HepG2 (cell line): ENCODE data around the gene OR2S2. TPM values are rescaled to one million over a fixed set of nuclear protein-coding genes. Genes with fewer than 3 reads are reported as not detected.
A peak's percentile ranks its signal among the peaks of the same experiment; 100 is the strongest.

Experiments used
- ATAC-seq: fragments of 200-7000 bp; cut with Tn5 transposase; 3 replicates; pipeline ENCODE4 v1.9.1; 2020; ENCODE audit warnings: mild to moderate bottlenecking, moderate library complexity
- BruUV-seq: library from RNA; stranded (reverse); fragments of 400-500 nt; replicated peaks from 2 replicates; lab custom pipeline; 2021; lab: Mats Ljungman, UMichigan
- CTCF ChIA-PET: fragments of 300-600 bp; formaldehyde crosslinking; extraction: SDS; loops from one replicate; lab custom pipeline; 2021; ENCODE audit warnings: low total read pairs, inconsistent platforms, low intra/inter-chr PET ratio; lab: Yijun Ruan, JAX
- POLR2A ChIA-PET: fragments of 350-600 bp; sonication (Branson Sonifier 250); formaldehyde crosslinking; loops from one replicate; lab custom pipeline; 2020; ENCODE audit warnings: antibody characterized with exemption, inconsistent platforms; lab: Yijun Ruan, JAX
- DNase-seq: peaks from one replicate; pipeline ENCODE4 v3.0.0-alpha.2; 2015; ENCODE audit warnings: low spot score
- FAIRE-seq: peaks from 3 replicates; lab custom pipeline; 2011; peaks lifted over from hg19 to GRCh38; lab: Jason Lieb, UNC
- H2AFZ ChIP-seq: one replicate; pipeline ENCODE4 v1.6.1; 2011; ENCODE audit warnings: low read length, inconsistent platforms
- H3K27ac ChIP-seq: fragments of 300-600 bp; 3 replicates; pipeline ENCODE4 v1.8.0; 2011; ENCODE audit warnings: mixed run types, mild to moderate bottlenecking, mixed read lengths, low read length, inconsistent platforms; ENCODE audit not compliant: insufficient read depth; ENCODE audit errors: extremely low read length
- H3K27me3 ChIP-seq, 2 experiments: fragments of 200-600 bp in 1 of 2; 2 replicates in 1 of 2; 3 replicates in 1 of 2; pipeline versions ENCODE4 v1.6.0 to v1.8.0; 2011; ENCODE audit warnings: low read length in 2 of 2, mild to moderate bottlenecking in 2 of 2, moderate library complexity in 2 of 2, inconsistent platforms in 1 of 2; ENCODE audit not compliant: insufficient read depth in 2 of 2, control insufficient read depth in 1 of 2
- H3K36me3 ChIP-seq, 2 experiments: fragments of 200-600 bp in 1 of 2; replicated peaks in 1 of 2; 2 replicates in 1 of 2; 3 replicates in 1 of 2; pipeline versions ENCODE4 v1.5.1 to v1.8.0; 2011; ENCODE audit warnings: low read length in 2 of 2, inconsistent platforms in 1 of 2; ENCODE audit not compliant: insufficient read depth in 2 of 2, control insufficient read depth in 1 of 2
- H3K4me1 ChIP-seq: 2 replicates; pipeline ENCODE4 v1.5.1; 2012; ENCODE audit warnings: low read length, inconsistent platforms; ENCODE audit not compliant: insufficient read depth
- H3K4me2 ChIP-seq: 2 replicates; pipeline ENCODE4 v1.6.0; 2011; ENCODE audit warnings: low read depth, low read length, inconsistent platforms
- H3K4me3 ChIP-seq, 3 experiments: fragments of 200-600 bp in 1 of 3; sonication (generic), shearing (Covaris generic) in 1 of 3; replicated peaks in 1 of 3; 2 replicates each; pipeline ENCODE4 v1.5.1; 2011 to 2016; ENCODE audit warnings: low read length in 3 of 3, inconsistent platforms in 2 of 3, low read depth in 2 of 3, mild to moderate bottlenecking in 2 of 3, control low read depth in 1 of 3, mixed read lengths in 1 of 3; ENCODE audit not compliant: insufficient read depth in 1 of 3
- H3K79me2 ChIP-seq: one replicate; pipeline ENCODE4 v1.6.1; 2011; ENCODE audit warnings: low read length, inconsistent platforms; ENCODE audit not compliant: insufficient read depth
- H3K9ac ChIP-seq: 2 replicates; pipeline ENCODE4 v1.6.0; 2011; ENCODE audit warnings: mild to moderate bottlenecking, low read depth, low read length, inconsistent platforms; ENCODE audit not compliant: insufficient read depth
- H3K9me3 ChIP-seq: 2 replicates; pipeline ENCODE4 v1.5.1; 2012; ENCODE audit warnings: mild to moderate bottlenecking, low read length
- H4K20me1 ChIP-seq: 2 replicates; pipeline ENCODE4 v1.6.0; 2011; ENCODE audit warnings: inconsistent platforms, mild to moderate bottlenecking, low read length, moderate library complexity; ENCODE audit not compliant: insufficient read depth
- CENPX ChIP-seq: sonication (generic); formaldehyde crosslinking; IDR thresholded peaks from 2 replicates; pipeline ENCODE4 v1.9.0; 2021; ENCODE audit warnings: mild to moderate bottlenecking, missing genetic modification reagents, moderate library complexity
- ETV5 ChIP-seq: IDR thresholded peaks from 2 replicates; pipeline ENCODE4 v1.6.1; 2018; ENCODE audit warnings: missing biosample characterization, missing genetic modification reagents, inconsistent platforms, borderline replicate concordance
- HNF4G ChIP-seq, 2 experiments: sonication (generic) in 1 of 2; formaldehyde crosslinking in 1 of 2; IDR thresholded peaks; 2 replicates each; pipeline versions ENCODE4 v1.4.0 to v1.6.1; 2011 to 2020; ENCODE audit warnings: borderline replicate concordance in 2 of 2, low read depth in 2 of 2, mild to moderate bottlenecking in 2 of 2, low read length in 1 of 2, missing genetic modification reagents in 1 of 2, moderate library complexity in 1 of 2
- MAFK ChIP-seq, 2 experiments: IDR thresholded peaks in 1 of 2; conservative IDR thresholded peaks in 1 of 2; 2 replicates each; pipeline ENCODE4 v1.6.1; 2011; ENCODE audit warnings: improper control_type of control experiment in 2 of 2, low read length in 2 of 2
- SAP130 ChIP-seq: IDR thresholded peaks from 2 replicates; pipeline ENCODE4 v1.6.1; 2016; ENCODE audit warnings: low read depth
- SMC3 ChIP-seq: IDR thresholded peaks from 2 replicates; pipeline ENCODE4 v1.6.1; 2011; ENCODE audit warnings: low read length, improper control_type of control experiment
- ZNF749 ChIP-seq: sonication (generic); formaldehyde crosslinking; IDR thresholded peaks from 2 replicates; pipeline ENCODE4 v1.8.0; 2022; ENCODE audit warnings: mild to moderate bottlenecking, missing genetic modification reagents, moderate library complexity, borderline replicate concordance
- WGBS: methylation state at CpG from one replicate; pipeline ENCODE4 v1.1.6; 2017; ENCODE audit warnings: low lambda C conversion rate; 5-methylcytosine and 5-hydroxymethylcytosine counted together
- in situ Hi-C: cut with HindIII; loops from 2 replicates; pipeline ENCODE4 v1.10.0; 2017; ENCODE audit warnings: low pct_unique_long_range_greater_than_20kb; ENCODE audit not compliant: extremely low pct_ligation_motif_present
- intact Hi-C: fragments of 100-400 bp; cut with micrococcal nuclease; formaldehyde crosslinking; loops from one replicate; pipeline ENCODE4 v1.10.0; 2022; ENCODE audit not compliant: unreplicated experiment
- polyA plus RNA-seq, 8 experiments: library from polyadenylated mRNA; depleted of rRNA in 3 of 8; stranded (reverse) in 7 of 8; unstranded in 1 of 8; fragments of >200 nt; fragmentation: Illumina TruSeq in 4 of 8; extraction: Trizol in 4 of 8; gene quantifications; 2 replicates each; pipeline versions ENCODE4 v1.2.1 to v1.2.3, GENCODE V29; 2011 to 2016; ENCODE audit warnings: low read depth in 4 of 8, missing spikeins in 1 of 8, mixed read lengths in 1 of 8; ENCODE audit not compliant: insufficient read depth in 1 of 8
- total RNA-seq, 5 experiments: library from RNA; depleted of rRNA; stranded (reverse); fragments of >200 nt; fragmentation: Illumina TruSeq; extraction: Trizol; gene quantifications; 2 replicates each; pipeline ENCODE4 v1.2.3, GENCODE V29; 2016; ENCODE audit warnings: low read depth in 1 of 5
- TF ChIP-seq, protein P1 (sequence below): sonication (generic); formaldehyde crosslinking; IDR thresholded peaks from 2 replicates; pipeline ENCODE4 v1.4.0; 2020; ENCODE audit warnings: mild to moderate bottlenecking, missing genetic modification reagents
- TF ChIP-seq, protein P2 (sequence below): IDR thresholded peaks from 2 replicates; pipeline ENCODE4 v1.6.1; 2016; ENCODE audit warnings: mild to moderate bottlenecking
- TF ChIP-seq, protein P3 (sequence below): sonication (generic); formaldehyde crosslinking; IDR thresholded peaks from 2 replicates; pipeline ENCODE4 v1.4.0; 2020; ENCODE audit warnings: mild to moderate bottlenecking, missing genetic modification reagents

The OR2S2 gene
- total and polyA plus RNA-seq, 2 of the 13 experiments (the other 11 are each of a cell fraction or from before 2014, with no cell fraction given), result not detected

DNA sequence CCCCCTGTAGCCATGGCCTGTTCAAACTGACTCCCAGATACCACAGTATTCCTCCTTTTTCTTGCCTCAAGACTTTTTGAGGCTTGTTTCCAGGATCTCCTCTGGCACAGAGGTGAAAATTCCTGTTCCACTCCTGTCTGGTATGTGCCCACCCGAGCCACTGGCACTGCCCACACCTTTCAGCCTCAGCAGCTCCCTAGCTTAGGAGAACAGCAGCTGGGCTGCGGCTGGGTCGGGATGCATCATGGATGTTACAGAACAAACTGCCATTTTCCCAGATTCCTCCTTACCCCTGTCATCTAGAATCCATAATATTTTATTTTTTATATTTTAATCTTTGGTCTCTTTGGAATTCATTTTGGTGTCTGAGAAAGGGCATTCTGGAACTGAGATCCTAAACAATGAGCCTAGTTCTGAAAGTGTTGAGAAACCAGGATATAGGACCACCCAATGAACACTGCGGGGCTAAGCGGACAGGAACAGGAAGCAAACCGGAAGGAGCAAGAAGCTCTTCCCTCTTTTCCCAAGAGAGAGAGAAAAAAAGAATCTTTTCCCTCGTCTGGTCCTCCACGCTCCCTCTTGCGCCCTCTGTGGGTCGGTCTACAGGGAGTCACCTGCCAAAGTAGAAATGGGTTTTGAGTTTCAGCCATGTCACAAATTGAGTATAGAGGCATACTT is 12.5 kb downstream of the OR2S2 start:
- ChIA-PET CTCF (interaction anchor here (1.1 to 1.8 kb wide), 2 partner anchors 43 to 120 kb away, joined by 3 to 21 read pairs; no protein-coding TSS in a partner anchor), POLR2A (interaction anchor here (1.0 kb wide), 1 partner anchor 42 kb away, joined by 3 read pairs; no protein-coding TSS in a partner anchor)
- Histone ChIP-seq H3K9me3 (peaks cover 5% of the 10 kb centered on the region; the same call in 1 of the 2 replicates), H3K4me3 (peak overlapping the region in 2 of 3 experiments; percentile 43 to 46; a peak in 2 of 6 replicates), H3K4me1 (peaks cover 7% of the 10 kb centered on the region), H3K79me2 (no peaks in the 10 kb centered on the region), H3K27ac (no peak overlapping the region), H3K36me3 (no peaks in the 10 kb centered on the region), H3K4me2 (peak overlapping the region; percentile 66), H3K27me3 (peaks cover 0 to 8% of the 10 kb centered on the region in 2 experiments; a peak in 1 of 5 replicates), H4K20me1 (no peaks in the 10 kb centered on the region), H2AFZ (peak overlapping the region; percentile 85), H3K9ac (no peak overlapping the region)
- WGBS, result 26% methylated on average over 10 of the region's 10 CpGs
- BruUV-seq, result no TSS peak
- FAIRE-seq (peak; percentile 93), ATAC-seq (peak; percentile 78), DNase-seq (peak; percentile 84)
- in situ Hi-C loops (no loop called here), intact Hi-C loops (loop anchor here (1.0 kb wide), 1 partner anchor 42 kb away; no protein-coding TSS in a partner anchor)
- TF ChIP-seq SAP130 (peak; percentile 40), ETV5 (CRISPR knock-in tag) (peak; percentile 55; the same call in 1 of the 2 replicates), MAFK (conservative IDR thresholded peaks at IDR 0.05 in 1 of 2, IDR thresholded peaks at IDR 0.05 in 1 of 2; ENCODE audit: low read length in 2 of 2) (no peak), ZNF749 (CRISPR knock-in tag) (no peak), SMC3 (peak; percentile 81), CENPX (CRISPR knock-in tag) (no peak), HNF4G (IDR thresholded peaks at IDR 0.05; ENCODE audit: borderline replicate concordance, low read depth, low read length) (no peak), HNF4G (CRISPR knock-in tag; IDR thresholded peaks at IDR 0.05; ENCODE audit: borderline replicate concordance, low read depth) (no peak)
- TF ChIP-seq, protein P1, sequence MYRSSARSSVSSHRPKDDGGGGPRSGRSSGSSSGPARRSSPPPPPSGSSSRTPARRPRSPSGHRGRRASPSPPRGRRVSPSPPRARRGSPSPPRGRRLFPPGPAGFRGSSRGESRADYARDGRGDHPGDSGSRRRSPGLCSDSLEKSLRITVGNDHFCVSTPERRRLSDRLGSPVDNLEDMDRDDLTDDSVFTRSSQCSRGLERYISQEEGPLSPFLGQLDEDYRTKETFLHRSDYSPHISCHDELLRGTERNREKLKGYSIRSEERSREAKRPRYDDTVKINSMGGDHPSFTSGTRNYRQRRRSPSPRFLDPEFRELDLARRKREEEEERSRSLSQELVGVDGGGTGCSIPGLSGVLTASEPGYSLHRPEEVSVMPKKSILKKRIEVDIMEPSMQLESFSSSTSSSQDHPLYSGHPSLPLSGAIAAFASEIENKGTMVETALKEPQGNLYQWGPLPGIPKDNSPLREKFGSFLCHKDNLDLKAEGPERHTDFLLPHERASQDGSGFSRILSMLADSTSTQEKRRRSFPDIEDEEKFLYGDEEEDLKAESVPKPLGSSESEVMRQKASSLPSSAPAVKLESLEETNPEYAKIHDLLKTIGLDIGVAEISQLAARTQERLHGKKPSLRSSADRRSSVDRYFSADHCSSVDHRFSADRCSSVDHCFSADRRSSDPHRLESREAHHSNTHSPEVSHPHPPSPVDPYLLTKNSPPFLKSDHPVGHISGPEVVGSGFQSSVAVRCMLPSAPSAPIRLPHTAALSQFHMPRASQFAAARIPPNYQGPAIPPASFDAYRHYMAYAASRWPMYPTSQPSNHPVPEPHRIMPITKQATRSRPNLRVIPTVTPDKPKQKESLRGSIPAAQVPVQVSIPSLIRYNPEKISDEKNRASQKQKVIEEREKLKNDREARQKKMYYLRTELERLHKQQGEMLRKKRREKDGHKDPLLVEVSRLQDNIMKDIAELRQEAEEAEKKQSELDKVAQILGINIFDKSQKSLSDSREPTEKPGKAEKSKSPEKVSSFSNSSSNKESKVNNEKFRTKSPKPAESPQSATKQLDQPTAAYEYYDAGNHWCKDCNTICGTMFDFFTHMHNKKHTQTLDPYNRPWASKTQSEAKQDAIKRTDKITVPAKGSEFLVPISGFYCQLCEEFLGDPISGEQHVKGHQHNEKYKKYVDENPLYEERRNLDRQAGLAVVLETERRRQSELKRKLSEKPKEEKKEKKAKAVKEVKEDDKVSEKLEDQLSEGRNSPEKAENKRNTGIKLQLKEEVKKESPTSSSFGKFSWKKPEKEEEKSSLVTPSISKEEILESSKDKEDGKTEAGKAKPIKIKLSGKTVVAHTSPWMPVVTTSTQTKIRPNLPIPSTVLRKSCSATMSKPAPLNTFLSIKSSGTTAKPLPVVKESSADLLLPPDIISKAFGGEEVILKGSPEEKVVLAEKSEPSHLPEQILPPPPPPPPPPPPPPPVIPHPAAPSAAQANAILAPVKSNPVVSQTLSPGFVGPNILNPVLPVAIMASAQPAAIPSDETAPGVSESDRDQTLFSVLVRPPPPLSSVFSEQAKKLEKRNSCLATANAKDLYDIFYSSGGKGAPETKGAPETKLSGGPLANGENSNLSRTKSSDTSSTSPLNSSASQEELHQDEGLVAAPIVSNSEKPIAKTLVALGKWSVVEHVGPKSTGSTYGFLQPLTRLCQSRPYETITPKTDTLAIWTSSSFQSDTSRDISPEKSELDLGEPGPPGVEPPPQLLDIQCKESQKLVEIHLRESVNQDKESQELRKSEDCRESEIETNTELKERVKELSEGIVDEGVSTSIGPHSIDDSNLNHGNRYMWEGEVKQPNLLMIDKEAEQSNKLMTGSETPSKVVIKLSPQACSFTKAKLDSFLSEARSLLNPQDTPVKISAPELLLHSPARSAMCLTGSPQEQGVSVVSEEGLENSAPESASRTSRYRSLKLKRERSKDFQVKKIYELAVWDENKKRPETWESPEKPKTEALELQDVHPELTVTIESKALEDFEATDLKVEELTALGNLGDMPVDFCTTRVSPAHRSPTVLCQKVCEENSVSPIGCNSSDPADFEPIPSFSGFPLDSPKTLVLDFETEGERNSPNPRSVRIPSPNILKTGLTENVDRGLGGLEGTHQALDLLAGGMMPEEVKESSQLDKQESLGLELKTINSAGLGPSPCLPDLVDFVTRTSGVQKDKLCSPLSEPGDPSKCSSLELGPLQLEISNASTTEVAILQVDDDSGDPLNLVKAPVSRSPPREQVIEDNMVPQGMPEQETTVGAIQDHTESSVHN (CRISPR knock-in tag), result no peak
- TF ChIP-seq, protein P2, sequence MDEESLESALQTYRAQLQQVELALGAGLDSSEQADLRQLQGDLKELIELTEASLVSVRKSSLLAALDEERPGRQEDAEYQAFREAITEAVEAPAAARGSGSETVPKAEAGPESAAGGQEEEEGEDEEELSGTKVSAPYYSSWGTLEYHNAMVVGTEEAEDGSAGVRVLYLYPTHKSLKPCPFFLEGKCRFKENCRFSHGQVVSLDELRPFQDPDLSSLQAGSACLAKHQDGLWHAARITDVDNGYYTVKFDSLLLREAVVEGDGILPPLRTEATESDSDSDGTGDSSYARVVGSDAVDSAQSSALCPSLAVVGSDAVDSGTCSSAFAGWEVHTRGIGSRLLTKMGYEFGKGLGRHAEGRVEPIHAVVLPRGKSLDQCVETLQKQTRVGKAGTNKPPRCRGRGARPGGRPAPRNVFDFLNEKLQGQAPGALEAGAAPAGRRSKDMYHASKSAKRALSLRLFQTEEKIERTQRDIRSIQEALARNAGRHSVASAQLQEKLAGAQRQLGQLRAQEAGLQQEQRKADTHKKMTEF (CRISPR knock-in tag), result peak; percentile 48; the same call in 1 of the 2 replicates
- TF ChIP-seq, protein P3, sequence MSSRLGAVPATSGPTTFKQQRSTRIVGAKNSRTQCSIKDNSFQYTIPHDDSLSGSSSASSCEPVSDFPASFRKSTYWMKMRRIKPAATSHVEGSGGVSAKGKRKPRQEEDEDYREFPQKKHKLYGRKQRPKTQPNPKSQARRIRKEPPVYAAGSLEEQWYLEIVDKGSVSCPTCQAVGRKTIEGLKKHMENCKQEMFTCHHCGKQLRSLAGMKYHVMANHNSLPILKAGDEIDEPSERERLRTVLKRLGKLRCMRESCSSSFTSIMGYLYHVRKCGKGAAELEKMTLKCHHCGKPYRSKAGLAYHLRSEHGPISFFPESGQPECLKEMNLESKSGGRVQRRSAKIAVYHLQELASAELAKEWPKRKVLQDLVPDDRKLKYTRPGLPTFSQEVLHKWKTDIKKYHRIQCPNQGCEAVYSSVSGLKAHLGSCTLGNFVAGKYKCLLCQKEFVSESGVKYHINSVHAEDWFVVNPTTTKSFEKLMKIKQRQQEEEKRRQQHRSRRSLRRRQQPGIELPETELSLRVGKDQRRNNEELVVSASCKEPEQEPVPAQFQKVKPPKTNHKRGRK (CRISPR knock-in tag), result no peak
